GM12873 (cell line): ENCODE results near the gene UVRAG.

Experiments used
- CTCF ChIP-seq: IDR thresholded peaks from 2 replicates; pipeline ENCODE4 v1.5.1; 2012; ENCODE audit warnings: low read depth, mild to moderate bottlenecking, moderate library complexity, low read length, control low read depth; ENCODE audit not compliant: insufficient read depth; ENCODE audit errors: missing control alignments

The UVRAG gene

DNA sequence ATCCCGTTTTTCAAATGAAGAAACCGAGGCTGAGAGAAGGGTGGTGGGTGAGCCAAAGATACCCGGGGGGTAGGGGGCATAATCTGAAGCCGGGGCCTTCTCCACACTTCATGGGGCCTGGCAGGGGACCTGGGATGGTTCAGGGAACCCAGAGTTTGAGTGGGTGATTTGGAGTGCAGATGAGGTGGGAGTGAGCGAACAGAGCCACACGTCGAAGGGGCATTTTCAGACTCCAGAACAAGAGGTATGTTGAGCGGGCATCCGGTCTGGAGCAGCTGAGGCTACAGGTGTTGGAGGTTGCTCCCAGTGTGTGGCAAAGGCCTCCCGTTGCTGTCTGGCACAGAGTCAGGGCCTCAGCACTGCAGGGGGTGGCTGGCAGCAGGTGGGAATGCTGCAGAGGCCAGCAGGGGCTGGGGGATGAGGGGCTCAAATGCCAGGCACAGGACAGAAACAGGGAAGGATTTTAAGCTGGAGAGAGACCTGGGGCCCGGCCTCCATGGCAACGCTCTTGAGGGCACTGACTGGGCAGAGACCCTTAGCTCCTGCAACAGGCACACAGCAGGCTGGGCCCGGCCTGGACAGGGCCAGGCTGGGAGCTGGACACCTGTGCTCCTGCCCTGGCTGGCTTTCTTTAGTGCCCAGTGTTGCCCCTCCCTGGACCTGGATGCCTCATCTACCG is 345.1 kb downstream of the UVRAG start:
- TF ChIP-seq CTCF = no peak

- no peak for TF ChIP-seq CTCF
These were observed 345.8 kb downstream of the UVRAG start for GRCh38 chr11:76160856-76161255.

DNA sequence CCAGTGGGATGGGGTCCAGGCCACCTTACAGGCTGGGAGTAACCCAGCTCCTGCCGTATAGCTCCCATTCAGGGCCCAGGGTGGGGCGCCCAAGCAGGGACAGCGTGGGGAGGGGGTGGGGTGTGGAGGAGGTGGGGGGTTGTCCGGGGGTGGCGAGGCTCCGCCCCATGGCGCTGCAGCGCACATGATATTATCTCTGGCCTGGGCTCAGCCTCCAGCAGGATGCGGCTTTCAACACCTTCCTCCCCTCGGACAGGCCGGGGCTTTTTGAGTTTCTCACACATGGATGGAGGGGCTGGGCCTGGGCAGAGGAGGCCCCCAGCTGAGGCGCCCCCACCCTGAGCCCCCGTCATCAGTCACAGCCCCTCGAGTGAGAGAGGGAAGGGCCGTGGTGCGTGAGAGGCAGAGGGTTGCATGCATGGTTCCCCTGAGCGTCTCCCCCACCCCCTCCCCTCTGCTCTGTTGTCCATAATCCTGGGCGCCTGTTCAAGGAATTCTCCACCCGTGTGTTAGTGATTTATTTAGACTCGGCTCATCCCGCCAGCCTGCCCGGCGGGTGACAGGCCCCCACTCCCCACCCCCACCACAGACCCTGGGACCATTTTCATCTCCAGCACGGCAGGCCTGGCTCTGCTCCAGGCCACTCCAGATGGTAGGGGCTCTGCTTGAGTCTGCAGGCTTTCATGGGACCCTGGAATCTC is 346.4 kb downstream of the UVRAG start:
- no peak for TF ChIP-seq CTCF

GRCh38 chr11:76162336-76163288 is 347.6 kb downstream of the UVRAG start:
- TF ChIP-seq CTCF = no peak

GRCh38 chr11:76163289-76163880 is 348.4 kb downstream of the UVRAG start:
- TF ChIP-seq CTCF = no peak

DNA sequence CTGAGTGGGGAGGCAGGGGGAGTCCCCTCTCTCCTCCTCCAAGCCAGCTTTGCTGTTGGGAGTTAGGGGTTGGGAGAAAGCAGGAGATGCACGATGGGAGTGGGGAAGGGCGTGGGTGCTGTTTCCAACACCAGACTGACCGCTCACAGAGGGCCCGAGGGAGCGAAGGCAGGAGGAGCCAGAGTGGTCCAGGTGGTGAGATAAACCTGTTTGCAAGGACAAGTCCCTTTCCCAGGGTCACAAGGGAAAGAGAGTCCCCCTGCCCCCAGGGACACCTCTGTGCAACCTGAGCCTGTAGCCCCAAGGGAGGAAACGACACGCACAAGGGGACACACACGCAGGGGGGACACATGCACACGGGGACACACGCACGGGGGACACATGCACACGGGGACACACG is 349.1 kb downstream of the UVRAG start:
- no peak for TF ChIP-seq CTCF
